Central memory CD8-positive, alpha-beta T cell (primary cell): ENCODE measurements around the gene ESRP2.

Experiments used
- ATAC-seq: fragments of 150-1000 bp; cut with Tn5 transposase; replicated peaks from 2 replicates; pipeline ENCODE4 v1.10.0; 2022; ENCODE audit warnings: mild to moderate bottlenecking, moderate FRiP score, moderate number of reproducible peaks; ENCODE audit not compliant: poor library complexity, severe bottlenecking; ENCODE audit errors: extremely low read depth
- DNase-seq, 2 donors: peaks; one replicate each; pipeline ENCODE4 v3.0.0; 2021; ENCODE audit warnings: low spot score in 2 of 2
- H3K27ac Mint-ChIP-seq: one replicate; pipeline ENCODE4 v1.8.0; 2022; ENCODE audit warnings: low read depth, mild to moderate bottlenecking, moderate library complexity, mixed read lengths
- H3K27me3 Mint-ChIP-seq: one replicate; pipeline ENCODE4 v1.8.0; 2022; ENCODE audit warnings: mixed read lengths
- H3K36me3 Mint-ChIP-seq: one replicate; pipeline ENCODE4 v1.8.0; 2022; ENCODE audit warnings: mild to moderate bottlenecking, moderate library complexity, mixed read lengths; ENCODE audit not compliant: insufficient read depth
- H3K4me1 Mint-ChIP-seq: one replicate; pipeline ENCODE4 v1.8.0; 2022; ENCODE audit warnings: mixed read lengths
- H3K4me3 Mint-ChIP-seq: one replicate; pipeline ENCODE4 v1.8.0; 2022; ENCODE audit warnings: mild to moderate bottlenecking, moderate library complexity, mixed read lengths
- H3K9me3 Mint-ChIP-seq: one replicate; pipeline ENCODE4 v1.8.0; 2022; ENCODE audit warnings: mixed read lengths

ESRP2 gene

GRCh38 chr16:68235887-68236136, at the start of gene ESRP2:
TSS of gene ESRP2 (minus strand) at chr16:68236127. CDS start at chr16:68236045, 82 bp downstream.
- Mint-ChIP-seq H3K4me3 (peak within 1 kb of the TSS; percentile 97), H3K9me3 (no peaks in the 10 kb centered on the region), H3K4me1 (peaks cover 26% of the 10 kb centered on the region), H3K27me3 (no peaks in the 10 kb centered on the region), H3K36me3 (peaks cover 45% of the 10 kb centered on the region), H3K27ac (peak within 1 kb of the TSS; percentile 97)
- no peak for ATAC-seq
- DNase-seq: no peak

DNA sequence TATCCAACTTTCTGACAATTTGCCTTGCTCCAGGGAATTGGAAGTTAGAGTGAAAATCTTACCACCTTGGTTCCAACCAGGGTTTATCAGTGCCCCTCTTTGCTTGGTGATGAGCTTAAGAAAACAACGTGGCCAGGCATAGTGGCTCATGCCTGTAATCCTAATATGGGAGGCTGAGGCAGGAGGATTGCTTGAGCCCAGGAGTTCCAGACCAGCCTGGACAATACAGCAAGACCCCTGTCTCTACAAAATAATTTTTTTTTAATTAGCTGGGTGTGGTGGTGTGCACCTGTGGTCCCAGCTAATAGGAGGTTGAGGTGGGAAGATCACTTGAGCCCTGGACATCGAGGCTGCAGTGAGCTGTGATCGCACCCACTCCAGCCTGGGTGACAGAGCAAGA, 49.8 kb upstream of the ESRP2 start:
- H3K4me3 Mint-ChIP-seq: peak overlapping the region; percentile 66
- ATAC-seq (no peak), DNase-seq (no peak)
- peaks cover 76% of the 10 kb centered on the region for H3K4me1 Mint-ChIP-seq
- H3K36me3 Mint-ChIP-seq: peaks cover 21% of the 10 kb centered on the region
- H3K27ac Mint-ChIP-seq: peak overlapping the region; percentile 74
- H3K27me3 Mint-ChIP-seq: no peaks in the 10 kb centered on the region
- H3K9me3 Mint-ChIP-seq: no peaks in the 10 kb centered on the region

GRCh38 chr16:68284847-68285246, 48.9 kb upstream of the ESRP2 start:
- Mint-ChIP-seq H3K9me3 (no peaks in the 10 kb centered on the region), H3K27me3 (no peaks in the 10 kb centered on the region), H3K4me1 (peaks cover 71% of the 10 kb centered on the region), H3K4me3 (peak overlapping the region; percentile 42), H3K27ac (peak overlapping the region; percentile 92), H3K36me3 (peaks cover 22% of the 10 kb centered on the region)
- DNase-seq: no peak
- ATAC-seq: peak; percentile 11

- DNase-seq (no peak), ATAC-seq (no peak)
- H3K4me1 Mint-ChIP-seq: peaks cover 66% of the 10 kb centered on the region
- H3K27ac Mint-ChIP-seq: peak overlapping the region; percentile 92
- H3K27me3 Mint-ChIP-seq: no peaks in the 10 kb centered on the region
- peaks cover 19% of the 10 kb centered on the region for H3K36me3 Mint-ChIP-seq
- no peaks in the 10 kb centered on the region for H3K9me3 Mint-ChIP-seq
- H3K4me3 Mint-ChIP-seq: peak overlapping the region; percentile 42
Observed at GRCh38 chr16:68283801-68284598, 48.1 kb upstream of the ESRP2 start.

DNA sequence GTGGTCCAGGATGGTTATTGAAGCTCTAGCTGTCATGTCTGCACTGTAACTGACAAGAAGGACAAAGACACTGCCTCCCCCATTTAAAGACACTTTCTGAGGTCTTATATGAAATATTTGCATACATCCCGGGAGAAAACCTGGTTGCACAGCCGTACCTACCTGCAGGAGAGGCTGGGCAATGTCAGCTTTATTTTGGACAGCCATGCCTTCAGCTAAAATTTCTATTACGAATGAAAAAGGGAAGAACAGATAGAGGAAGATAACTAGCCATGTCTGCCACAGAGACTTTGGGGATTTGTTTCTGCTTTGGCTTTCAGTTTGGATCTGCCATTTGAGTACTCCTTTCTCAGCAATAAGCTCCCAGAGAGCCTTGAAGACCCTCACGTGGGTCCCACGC, 47.4 kb upstream of the ESRP2 start:
- ATAC-seq (no peak), DNase-seq (no peak)
- peaks cover 66% of the 10 kb centered on the region for H3K4me1 Mint-ChIP-seq
- H3K36me3 Mint-ChIP-seq: peaks cover 19% of the 10 kb centered on the region
- no peaks in the 10 kb centered on the region for H3K9me3 Mint-ChIP-seq
- H3K27me3 Mint-ChIP-seq: no peaks in the 10 kb centered on the region
- peak overlapping the region; percentile 42 for H3K4me3 Mint-ChIP-seq
- H3K27ac Mint-ChIP-seq: peak overlapping the region; percentile 92

DNA sequence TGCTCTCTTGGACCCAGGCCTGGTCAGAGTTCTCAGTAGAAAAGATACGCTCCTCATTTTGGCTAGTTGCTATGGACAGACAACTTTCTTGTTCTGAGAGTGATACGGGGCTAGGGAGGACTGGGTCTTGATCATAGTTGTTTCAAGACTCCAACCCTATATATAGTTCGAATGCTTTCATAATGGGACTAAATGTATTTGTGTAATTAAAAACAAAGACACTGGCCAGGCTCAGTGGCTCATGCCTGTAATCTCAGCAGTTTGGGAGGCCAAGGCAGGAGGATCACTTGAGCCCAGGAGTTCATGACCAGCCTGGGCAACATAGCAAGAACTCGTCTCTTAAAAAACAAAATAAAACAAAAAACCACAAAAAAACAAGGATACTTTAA, 46.1 kb upstream of the ESRP2 start:
- no peaks in the 10 kb centered on the region for H3K9me3 Mint-ChIP-seq
- H3K27ac Mint-ChIP-seq: peak overlapping the region; percentile 47
- H3K4me1 Mint-ChIP-seq: peaks cover 56% of the 10 kb centered on the region
- no peaks in the 10 kb centered on the region for H3K27me3 Mint-ChIP-seq
- H3K4me3 Mint-ChIP-seq: peak overlapping the region; percentile 41
- no peak for DNase-seq
- no peak for ATAC-seq
- H3K36me3 Mint-ChIP-seq: peaks cover 16% of the 10 kb centered on the region

GRCh38 chr16:68281368-68282063, 45.6 kb upstream of the ESRP2 start:
- Mint-ChIP-seq H3K4me1 (peaks cover 50% of the 10 kb centered on the region), H3K36me3 (peaks cover 17% of the 10 kb centered on the region), H3K9me3 (no peaks in the 10 kb centered on the region), H3K27me3 (no peaks in the 10 kb centered on the region), H3K4me3 (peak overlapping the region; percentile 41), H3K27ac (peak overlapping the region; percentile 47)
- no peak for DNase-seq
- no peak for ATAC-seq

DNA sequence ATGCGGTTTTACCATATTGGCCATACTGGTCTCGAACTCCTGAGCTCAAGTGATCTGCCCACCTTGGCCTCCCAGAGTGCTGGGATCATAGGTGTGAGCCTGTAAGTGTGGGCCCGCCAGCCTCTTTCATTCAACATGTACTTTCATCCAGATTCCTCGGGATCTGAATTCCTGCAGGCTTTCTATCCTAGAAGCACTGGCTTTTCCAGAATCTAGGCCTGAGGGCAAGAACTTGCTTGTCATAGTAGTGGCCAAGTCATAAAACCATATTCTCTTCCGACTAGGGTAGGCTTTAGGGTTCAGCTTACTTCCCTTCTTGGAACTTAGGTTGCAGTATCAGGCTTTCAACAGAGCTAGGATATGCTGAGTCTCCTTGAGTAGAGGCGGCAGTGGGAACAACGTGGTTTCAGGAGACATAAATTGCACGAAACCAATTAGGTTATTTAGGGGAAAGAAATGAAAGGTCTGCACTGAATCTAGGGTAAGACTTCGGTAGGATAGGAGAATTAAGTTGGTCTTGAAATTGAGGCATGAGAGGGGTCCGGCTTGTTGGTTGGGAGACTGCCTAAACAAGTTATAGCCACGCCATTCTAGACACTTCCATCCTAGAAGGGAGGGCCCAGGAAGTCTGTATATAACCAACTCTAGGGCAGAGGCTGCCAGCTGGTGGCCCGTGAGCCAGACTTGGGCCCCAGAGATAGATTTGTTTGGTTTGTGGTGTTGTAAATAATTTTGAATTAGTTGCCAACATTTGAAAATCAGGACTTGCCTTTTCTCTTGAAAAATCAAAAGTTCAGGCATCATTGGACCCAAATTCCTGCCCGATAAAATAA, 44.0 kb upstream of the ESRP2 start:
- Mint-ChIP-seq H3K4me3 (no peak overlapping the region), H3K27me3 (no peaks in the 10 kb centered on the region), H3K27ac (no peak overlapping the region), H3K9me3 (no peaks in the 10 kb centered on the region), H3K4me1 (peaks cover 54% of the 10 kb centered on the region), H3K36me3 (peaks cover 13% of the 10 kb centered on the region)
- DNase-seq (no peak), ATAC-seq (no peak)

GRCh38 chr16:68276223-68276622, 40.3 kb upstream of the ESRP2 start:
- DNase-seq (no peak), ATAC-seq (no peak)
- peaks cover 14% of the 10 kb centered on the region for H3K36me3 Mint-ChIP-seq
- peak overlapping the region; percentile 59 for H3K4me3 Mint-ChIP-seq
- H3K4me1 Mint-ChIP-seq: peaks cover 40% of the 10 kb centered on the region
- no peaks in the 10 kb centered on the region for H3K27me3 Mint-ChIP-seq
- H3K9me3 Mint-ChIP-seq: no peaks in the 10 kb centered on the region
- H3K27ac Mint-ChIP-seq: peak overlapping the region; percentile 79

DNA sequence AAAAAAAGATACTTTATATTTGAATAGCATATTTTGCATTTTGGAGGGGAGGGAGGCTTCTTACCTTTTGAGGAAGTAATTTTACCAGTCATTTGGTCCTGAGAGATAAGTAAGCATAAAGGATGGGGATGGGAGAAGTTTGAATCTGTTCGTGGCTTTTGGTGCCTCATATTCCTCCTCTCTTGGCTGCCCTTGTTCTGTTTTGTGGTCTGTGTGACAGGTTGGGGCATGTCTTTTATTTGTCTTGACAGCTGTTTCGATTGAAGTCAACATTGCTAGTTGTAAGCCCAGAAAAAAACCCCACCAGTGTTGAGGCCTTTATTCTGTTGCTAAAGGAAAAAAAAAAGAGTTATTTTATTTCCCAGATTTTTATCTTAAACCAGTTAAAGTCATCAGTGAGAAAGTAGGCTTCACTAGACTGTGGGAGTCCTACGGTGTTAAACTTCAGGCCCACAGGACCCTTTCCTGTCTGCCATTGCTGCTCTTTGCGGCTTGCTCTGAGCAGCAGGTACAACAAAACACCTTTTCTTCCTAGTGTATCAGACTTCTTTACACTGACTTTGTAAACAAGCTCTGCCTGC, 39.8 kb upstream of the ESRP2 start:
- H3K27ac Mint-ChIP-seq: peak overlapping the region; percentile 79
- H3K9me3 Mint-ChIP-seq: no peaks in the 10 kb centered on the region
- peak in 1 of 2 donors; percentile 21 for DNase-seq
- H3K27me3 Mint-ChIP-seq: no peaks in the 10 kb centered on the region
- peak overlapping the region; percentile 59 for H3K4me3 Mint-ChIP-seq
- ATAC-seq: peak; percentile 85
- H3K4me1 Mint-ChIP-seq: peaks cover 34% of the 10 kb centered on the region
- H3K36me3 Mint-ChIP-seq: peaks cover 18% of the 10 kb centered on the region

DNA sequence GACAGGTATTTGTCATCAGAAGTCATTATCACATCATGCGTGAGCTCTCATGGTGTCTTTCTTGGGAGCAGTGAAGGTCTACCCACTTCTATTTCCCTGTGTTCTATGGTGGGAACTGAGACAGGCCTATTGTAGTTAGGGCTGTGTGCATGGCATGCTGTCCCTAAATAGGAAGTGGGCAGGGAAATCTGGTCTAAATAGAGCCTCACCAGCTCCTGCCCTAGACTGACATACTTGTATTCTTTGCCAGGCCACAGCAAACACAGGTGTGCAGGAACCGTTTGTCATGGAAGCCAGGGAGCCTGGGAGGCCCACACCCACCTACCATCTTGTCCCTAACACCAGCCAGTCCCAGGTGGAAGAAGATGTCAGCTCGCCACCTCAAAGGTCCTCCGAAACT, 38.5 kb upstream of the ESRP2 start:
- Mint-ChIP-seq H3K9me3 (no peaks in the 10 kb centered on the region), H3K4me1 (peaks cover 33% of the 10 kb centered on the region), H3K4me3 (no peak overlapping the region), H3K36me3 (peaks cover 19% of the 10 kb centered on the region), H3K27me3 (no peaks in the 10 kb centered on the region), H3K27ac (no peak overlapping the region)
- ATAC-seq (no peak), DNase-seq (no peak)

- no peaks in the 10 kb centered on the region for H3K27me3 Mint-ChIP-seq
Observed at GRCh38 chr16:68273896-68274295, 38.0 kb upstream of the ESRP2 start.

More at GRCh38 chr16:68273896-68274295, 38.0 kb upstream of the ESRP2 start:
- Mint-ChIP-seq H3K4me1 (peaks cover 38% of the 10 kb centered on the region), H3K36me3 (peaks cover 21% of the 10 kb centered on the region), H3K9me3 (no peaks in the 10 kb centered on the region), H3K27ac (peak overlapping the region; percentile 42), H3K4me3 (no peak overlapping the region)
- ATAC-seq (no peak), DNase-seq (no peak)
